Mesenchymal stem cell (in vitro differentiated cells and primary cell): Measurements from ENCODE around the gene RNF182.

Source experiments
- DNase-seq: peaks from one replicate; pipeline ENCODE4 v3.0.0-alpha.2; 2013
- H2AFZ ChIP-seq: one replicate; pipeline ENCODE4 v1.6.1; 2013; ENCODE audit warnings: low read depth, mild to moderate bottlenecking, control low read depth, inconsistent platforms, low read length, moderate library complexity
- H2AK5ac ChIP-seq: 2 replicates; pipeline ENCODE4 v1.6.1; 2013; ENCODE audit warnings: low read length, moderate library complexity, mild to moderate bottlenecking, inconsistent platforms; ENCODE audit not compliant: severe bottlenecking
- H2BK120ac ChIP-seq: one replicate; pipeline ENCODE4 v1.6.1; 2013; ENCODE audit warnings: low read depth, mild to moderate bottlenecking, inconsistent platforms, low read length, moderate library complexity
- H2BK12ac ChIP-seq, 2 experiments: one replicate each; pipeline ENCODE4 v1.6.1; 2013; ENCODE audit warnings: inconsistent platforms in 2 of 2, low read length in 2 of 2, mild to moderate bottlenecking in 2 of 2, moderate library complexity in 2 of 2, control low read depth in 1 of 2
- H2BK15ac ChIP-seq: one replicate; pipeline ENCODE4 v1.6.1; 2013; ENCODE audit warnings: mild to moderate bottlenecking, low read depth, inconsistent platforms; ENCODE audit not compliant: poor library complexity, severe bottlenecking
- H2BK5ac ChIP-seq: 2 replicates; pipeline ENCODE4 v1.6.1; 2013; ENCODE audit warnings: low read depth, mild to moderate bottlenecking, low read length, control low read depth, inconsistent platforms; ENCODE audit not compliant: poor library complexity, severe bottlenecking
- H3K14ac ChIP-seq, 2 experiments: one replicate each; pipeline ENCODE4 v1.6.1; 2013; ENCODE audit warnings: inconsistent platforms in 2 of 2, low read length in 2 of 2, control low read depth in 1 of 2, mild to moderate bottlenecking in 1 of 2, moderate library complexity in 1 of 2
- H3K18ac ChIP-seq, 2 experiments: one replicate each; pipeline ENCODE4 v1.6.1; 2013; ENCODE audit warnings: inconsistent platforms in 2 of 2, low read length in 2 of 2, control low read depth in 1 of 2, low read depth in 1 of 2, mild to moderate bottlenecking in 1 of 2
- H3K23ac ChIP-seq, 2 experiments: one replicate each; pipeline ENCODE4 v1.6.1; 2013; ENCODE audit warnings: inconsistent platforms in 2 of 2, low read length in 2 of 2, mild to moderate bottlenecking in 2 of 2, moderate library complexity in 2 of 2, control low read depth in 1 of 2
- H3K27ac ChIP-seq: 2 replicates; pipeline ENCODE4 v1.5.1; 2013; ENCODE audit warnings: mild to moderate bottlenecking, moderate library complexity, low read length, control low read depth, inconsistent platforms; ENCODE audit not compliant: poor library complexity, severe bottlenecking
- H3K27me3 ChIP-seq, 2 experiments: 2 replicates each; pipeline versions ENCODE4 v1.6.1 to v1.7.0; 2013; ENCODE audit warnings: low read length in 2 of 2, mild to moderate bottlenecking in 2 of 2, moderate library complexity in 2 of 2, control low read depth in 1 of 2, inconsistent platforms in 1 of 2; ENCODE audit not compliant: control insufficient read depth in 1 of 2, insufficient read depth in 1 of 2
- H3K36me3 ChIP-seq, 2 experiments: 2 replicates each; pipeline versions ENCODE4 v1.6.1 to v1.7.0; 2013; ENCODE audit warnings: low read length in 2 of 2, control low read depth in 1 of 2, inconsistent platforms in 1 of 2, low read depth in 1 of 2, mild to moderate bottlenecking in 1 of 2; ENCODE audit not compliant: insufficient read depth in 2 of 2, control insufficient read depth in 1 of 2
- H3K4ac ChIP-seq, 2 experiments: one replicate each; pipeline ENCODE4 v1.6.1; 2013; ENCODE audit warnings: inconsistent platforms in 2 of 2, low read length in 2 of 2, mild to moderate bottlenecking in 2 of 2, moderate library complexity in 2 of 2, control low read depth in 1 of 2, low read depth in 1 of 2
- H3K4me1 ChIP-seq: 2 replicates; pipeline ENCODE4 v1.6.1; 2013; ENCODE audit warnings: low read depth, low read length, control low read depth; ENCODE audit not compliant: control insufficient read depth, insufficient read depth
- H3K4me2 ChIP-seq: 2 replicates; pipeline ENCODE4 v1.6.1; 2013; ENCODE audit warnings: low read length, mild to moderate bottlenecking, inconsistent platforms; ENCODE audit not compliant: poor library complexity, severe bottlenecking
- H3K4me3 ChIP-seq, 2 experiments: 2 replicates each; pipeline versions ENCODE4 v1.5.1 to v1.7.0; 2013; ENCODE audit warnings: low read length in 2 of 2, mild to moderate bottlenecking in 2 of 2, control low read depth in 1 of 2, low read depth in 1 of 2; ENCODE audit not compliant: insufficient read depth in 1 of 2
- H3K79me1 ChIP-seq: replicated peaks from 2 replicates; pipeline ENCODE4 v1.6.1; 2013; ENCODE audit warnings: mild to moderate bottlenecking, control low read depth, low read length, inconsistent platforms; ENCODE audit not compliant: poor library complexity, severe bottlenecking
- H3K9ac ChIP-seq: 2 replicates; pipeline ENCODE4 v1.7.0; 2013; ENCODE audit warnings: mild to moderate bottlenecking, low read length, moderate library complexity
- H3K9me3 ChIP-seq: 2 replicates; pipeline ENCODE4 v1.7.0; 2013; ENCODE audit warnings: mild to moderate bottlenecking, low read length; ENCODE audit not compliant: control insufficient read depth
- H4K8ac ChIP-seq: one replicate; pipeline ENCODE4 v1.6.1; 2013; ENCODE audit warnings: inconsistent platforms, mild to moderate bottlenecking, low read length, moderate library complexity
- H4K91ac ChIP-seq: one replicate; pipeline ENCODE4 v1.6.1; 2013; ENCODE audit warnings: mild to moderate bottlenecking, low read length, inconsistent platforms
- WGBS: methylation state at CpG from one replicate; pipeline ENCODE4 v1.1.7; 2013; ENCODE audit warnings: mixed read lengths; 5-methylcytosine and 5-hydroxymethylcytosine counted together

RNF182 gene

GRCh38 chr6:13927203-13927602 is 2.5 kb downstream of the RNF182 start:
- H3K27me3 ChIP-seq = no peaks in the 10 kb centered on the region
- no peak overlapping the region for H2BK15ac ChIP-seq
- no peak overlapping the region for H4K8ac ChIP-seq
- no peak overlapping the region for H3K27ac ChIP-seq
- H3K79me1 ChIP-seq = no peaks in the 10 kb centered on the region
- no peak overlapping the region for H3K4ac ChIP-seq
- WGBS = no CpG with 5 or more reads among the region's 3 CpGs
- H3K9me3 ChIP-seq = no peaks in the 10 kb centered on the region
- H2AK5ac ChIP-seq = no peak overlapping the region
- no peak overlapping the region for H2AFZ ChIP-seq
- no peak overlapping the region for H3K18ac ChIP-seq
- H2BK5ac ChIP-seq = no peak overlapping the region
- no peak overlapping the region for H3K23ac ChIP-seq
- H3K36me3 ChIP-seq = no peaks in the 10 kb centered on the region
- no peak overlapping the region for H2BK12ac ChIP-seq
- DNase-seq = no peak
- no peak overlapping the region for H3K14ac ChIP-seq
- H4K91ac ChIP-seq = no peak overlapping the region
- no peak overlapping the region for H3K9ac ChIP-seq
- no peak overlapping the region for H3K4me3 ChIP-seq
- H3K4me1 ChIP-seq = peaks cover 3% of the 10 kb centered on the region
- no peak overlapping the region for H3K4me2 ChIP-seq
- H2BK120ac ChIP-seq = no peak overlapping the region

- no peak overlapping the region for H2BK120ac ChIP-seq
- no peak overlapping the region for H3K18ac ChIP-seq
- no peak overlapping the region for H2AK5ac ChIP-seq
- no peak overlapping the region for H2BK12ac ChIP-seq
- H3K9ac ChIP-seq = no peak overlapping the region
- no peak overlapping the region for H2BK5ac ChIP-seq
- no peaks in the 10 kb centered on the region for H3K9me3 ChIP-seq
- H3K36me3 ChIP-seq = no peaks in the 10 kb centered on the region
- H3K27me3 ChIP-seq = no peaks in the 10 kb centered on the region
- no peak overlapping the region for H3K23ac ChIP-seq
- H4K8ac ChIP-seq = no peak overlapping the region
- no peak overlapping the region for H2BK15ac ChIP-seq
- DNase-seq = no peak
- H4K91ac ChIP-seq = no peak overlapping the region
- H3K14ac ChIP-seq = no peak overlapping the region
- peaks cover 2% of the 10 kb centered on the region for H3K79me1 ChIP-seq
- H3K4me1 ChIP-seq = peaks cover 1% of the 10 kb centered on the region
- no peak overlapping the region for H3K4me3 ChIP-seq
- H3K27ac ChIP-seq = no peak overlapping the region
- no peak overlapping the region for H2AFZ ChIP-seq
- no peak overlapping the region for H3K4ac ChIP-seq
- H3K4me2 ChIP-seq = no peak overlapping the region
Measured at GRCh38 chr6:13929196-13929595, 4.4 kb downstream of the RNF182 start.

GRCh38 chr6:13931797-13932402 is 7.1 kb downstream of the RNF182 start:
- Histone ChIP-seq H3K9ac (no peak overlapping the region), H3K4me3 (no peak overlapping the region), H3K27ac (no peak overlapping the region), H3K27me3 (no peaks in the 10 kb centered on the region), H3K4me1 (no peaks in the 10 kb centered on the region), H2BK15ac (no peak overlapping the region), H3K4ac (no peak overlapping the region), H2AFZ (no peak overlapping the region), H3K79me1 (peaks cover 4% of the 10 kb centered on the region), H3K9me3 (no peaks in the 10 kb centered on the region), H4K91ac (no peak overlapping the region), H3K36me3 (no peaks in the 10 kb centered on the region), H2BK5ac (no peak overlapping the region), H3K18ac (no peak overlapping the region), H3K14ac (no peak overlapping the region), H3K4me2 (no peak overlapping the region), H2BK12ac (no peak overlapping the region), H3K23ac (no peak overlapping the region), H4K8ac (no peak overlapping the region), H2AK5ac (no peak overlapping the region), H2BK120ac (no peak overlapping the region)
- WGBS = no CpG with 5 or more reads among the region's 1 CpG
- DNase-seq = no peak

GRCh38 chr6:13932785-13933184 is 8.0 kb downstream of the RNF182 start:
- H3K18ac ChIP-seq = no peak overlapping the region
- H3K23ac ChIP-seq = no peak overlapping the region
- H3K27ac ChIP-seq = no peak overlapping the region
- H2AFZ ChIP-seq = no peak overlapping the region
- H3K4ac ChIP-seq = no peak overlapping the region
- no peak for DNase-seq
- H2BK120ac ChIP-seq = no peak overlapping the region
- H4K8ac ChIP-seq = no peak overlapping the region
- H2BK12ac ChIP-seq = no peak overlapping the region
- no peak overlapping the region for H3K4me3 ChIP-seq
- no peak overlapping the region for H3K14ac ChIP-seq
- no peak overlapping the region for H3K4me2 ChIP-seq
- no peaks in the 10 kb centered on the region for H3K4me1 ChIP-seq
- no CpG with 5 or more reads among the region's 1 CpG for WGBS
- no peak overlapping the region for H2BK15ac ChIP-seq
- no peak overlapping the region for H2BK5ac ChIP-seq
- H2AK5ac ChIP-seq = no peak overlapping the region
- H3K9me3 ChIP-seq = no peaks in the 10 kb centered on the region
- H4K91ac ChIP-seq = no peak overlapping the region
- peaks cover 4% of the 10 kb centered on the region for H3K79me1 ChIP-seq
- H3K9ac ChIP-seq = no peak overlapping the region
- no peaks in the 10 kb centered on the region for H3K27me3 ChIP-seq
- H3K36me3 ChIP-seq = no peaks in the 10 kb centered on the region
